HCT116 (cell line): ENCODE results near the gene LTB4R2. TPM values are rescaled to one million over a fixed set of nuclear protein-coding genes. Genes with fewer than 3 reads are reported as not detected.

Source experiments
- ATAC-seq: fragments of 200-7000 bp; cut with Tn5 transposase; 2 replicates; pipeline ENCODE4 v1.9.1; 2020; ENCODE audit warnings: mild to moderate bottlenecking, moderate library complexity
- BruUV-seq: library from RNA; stranded (reverse); fragments of 400-500 nt; replicated peaks from 2 replicates; lab custom pipeline; 2021; lab: Mats Ljungman, UMichigan
- CTCF ChIA-PET: fragments of 300-600 bp; sonication (Branson Sonifier 250); formaldehyde crosslinking; loops from one replicate; lab custom pipeline; 2021; ENCODE audit warnings: antibody characterized with exemption; lab: Charles Lee
- POLR2A ChIA-PET: fragments of 300-600, 350-600 bp; sonication (Branson Sonifier 250); formaldehyde crosslinking; loops from one replicate; lab custom pipeline; 2021; ENCODE audit warnings: antibody characterized with exemption; lab: Charles Lee
- RAD21 ChIA-PET, 2 experiments: fragments of 300-600 bp; sonication (Branson Sonifier 250); formaldehyde crosslinking; loops; one replicate each; lab custom pipeline; 2023; ENCODE audit warnings: low total read pairs in 2 of 2; ENCODE audit not compliant: uncharacterized antibody in 2 of 2, unreplicated experiment in 2 of 2, low non-redundant PET in 1 of 2; lab: Charles Lee
- DNase-seq: peaks from one replicate; pipeline ENCODE4 v3.0.0-alpha.2; 2010; ENCODE audit warnings: low read depth, low spot score
- H2AFZ ChIP-seq: fragments of 200-600 bp; shearing (Covaris generic), sonication (generic); 2 replicates; pipeline ENCODE4 v1.6.1; 2017; ENCODE audit warnings: low read depth, mixed run types, mixed read lengths, antibody characterized with exemption, low read length; ENCODE audit not compliant: poor library complexity, severe bottlenecking
- H3K27ac ChIP-seq: 2 replicates; pipeline ENCODE4 v1.5.1; 2012; ENCODE audit warnings: low read depth, low read length
- H3K27me3 ChIP-seq: fragments of 200-600 bp; sonication (generic); 2 replicates; pipeline ENCODE4 v1.6.1; 2016; ENCODE audit warnings: mixed run types, low read length, mixed read lengths; ENCODE audit not compliant: insufficient read depth
- H3K36me3 ChIP-seq, 2 experiments: fragments of 200-500 bp in 1 of 2; fragments of 200-600 bp in 1 of 2; sonication (Bioruptor generic) in 1 of 2; sonication (generic) in 1 of 2; 2 replicates each; pipeline versions ENCODE4 v1.5.1 to v1.6.1; 2014 to 2016; ENCODE audit warnings: low read length in 2 of 2, inconsistent platforms in 1 of 2, mixed read lengths in 1 of 2, mixed run types in 1 of 2; ENCODE audit not compliant: insufficient read depth in 2 of 2, control insufficient read depth in 1 of 2
- H3K4me1 ChIP-seq, 2 experiments: fragments of 200-600 bp in 1 of 2; sonication (generic) in 1 of 2; 2 replicates each; pipeline versions ENCODE4 v1.5.1 to v1.6.1; 2012 to 2017; ENCODE audit warnings: low read length in 2 of 2, inconsistent platforms in 1 of 2, mild to moderate bottlenecking in 1 of 2, mixed read lengths in 1 of 2, mixed run types in 1 of 2, moderate library complexity in 1 of 2; ENCODE audit not compliant: insufficient read depth in 2 of 2, control insufficient read depth in 1 of 2
- H3K4me2 ChIP-seq: fragments of 200-600 bp; sonication (generic); 2 replicates; pipeline ENCODE4 v1.6.1; 2017; ENCODE audit warnings: mixed run types, low read length, mixed read lengths
- H3K4me3 ChIP-seq, 2 experiments: fragments of 200-600 bp in 1 of 2; sonication (generic) in 1 of 2; replicated peaks in 1 of 2; 2 replicates each; pipeline ENCODE4 v1.5.1; 2011 to 2016; ENCODE audit warnings: low read length in 2 of 2, control low read depth in 1 of 2, low read depth in 1 of 2, mild to moderate bottlenecking in 1 of 2, mixed read lengths in 1 of 2, mixed run types in 1 of 2
- H3K79me2 ChIP-seq: fragments of 200-600 bp; sonication (generic); 2 replicates; pipeline ENCODE4 v1.6.1; 2017; ENCODE audit warnings: mild to moderate bottlenecking, mixed run types, low read length, moderate library complexity, mixed read lengths; ENCODE audit not compliant: insufficient read depth
- H3K9ac ChIP-seq: fragments of 200-600 bp; sonication (generic); 2 replicates; pipeline ENCODE4 v1.6.1; 2016; ENCODE audit warnings: low read length, mixed read lengths
- H3K9me2 ChIP-seq: fragments of 200-600 bp; sonication (generic), shearing (Covaris generic); 2 replicates; pipeline ENCODE4 v1.6.1; 2017; ENCODE audit warnings: mixed run types, mild to moderate bottlenecking, moderate library complexity; ENCODE audit not compliant: insufficient read depth
- H3K9me3 ChIP-seq, 2 experiments: fragments of 200-500 bp in 1 of 2; fragments of 200-600 bp in 1 of 2; sonication (Bioruptor generic) in 1 of 2; sonication (generic) in 1 of 2; 2 replicates each; pipeline ENCODE4 v1.6.1; 2014 to 2017; ENCODE audit warnings: low read length in 2 of 2, mixed read lengths in 2 of 2, inconsistent platforms in 1 of 2, low read depth in 1 of 2, mild to moderate bottlenecking in 1 of 2, mixed run types in 1 of 2, moderate library complexity in 1 of 2; ENCODE audit not compliant: control insufficient read depth in 1 of 2, insufficient read depth in 1 of 2
- H4K20me1 ChIP-seq: fragments of 200-600 bp; sonication (generic), shearing (Covaris generic); 2 replicates; pipeline ENCODE4 v1.6.1; 2017; ENCODE audit warnings: mixed run types, mild to moderate bottlenecking, moderate library complexity; ENCODE audit not compliant: insufficient read depth
- CBX3 ChIP-seq: IDR thresholded peaks from 2 replicates; pipeline ENCODE4 v1.6.1; 2012; ENCODE audit warnings: low read depth
- CEBPB ChIP-seq: IDR thresholded peaks from 2 replicates; pipeline ENCODE4 v1.6.1; 2012; ENCODE audit warnings: low read depth
- EGR1 ChIP-seq: IDR thresholded peaks from 2 replicates; pipeline ENCODE4 v1.6.1; 2012; ENCODE audit warnings: low read depth
- EZH2 ChIP-seq: fragments of 200-600 bp; sonication (generic); IDR thresholded peaks from 2 replicates; pipeline ENCODE4 v1.6.1; 2017; ENCODE audit warnings: antibody characterized with exemption, mixed run types
- EZH2phosphoT487 ChIP-seq: fragments of 200-600 bp; IDR thresholded peaks from 2 replicates; pipeline ENCODE4 v1.6.1; 2018; ENCODE audit warnings: antibody characterized with exemption, borderline replicate concordance
- FOSL1 ChIP-seq: IDR thresholded peaks from 2 replicates; pipeline ENCODE4 v1.6.1; 2012; ENCODE audit warnings: low read depth
- JUND ChIP-seq: IDR thresholded peaks from 2 replicates; pipeline ENCODE4 v1.6.1; 2012
- POLR2A ChIP-seq: IDR thresholded peaks from 2 replicates; pipeline ENCODE4 v1.7.0; 2011; ENCODE audit warnings: borderline replicate concordance; ENCODE audit not compliant: insufficient read depth, insufficient read length; ENCODE audit errors: extremely low read depth
- POLR2AphosphoS5 ChIP-seq: IDR thresholded peaks from 2 replicates; pipeline ENCODE4 v1.6.1; 2011; ENCODE audit warnings: mild to moderate bottlenecking, low read depth, low read length, moderate library complexity
- RAD21 ChIP-seq: IDR thresholded peaks from 2 replicates; pipeline ENCODE4 v1.6.1; 2012; ENCODE audit warnings: low read depth, mild to moderate bottlenecking
- SIN3A ChIP-seq: IDR thresholded peaks from 2 replicates; pipeline ENCODE4 v1.6.1; 2012; ENCODE audit warnings: low read depth
- SP1 ChIP-seq: IDR thresholded peaks from 2 replicates; pipeline ENCODE4 v1.6.1; 2012; ENCODE audit warnings: low read depth
- SRF ChIP-seq: IDR thresholded peaks from 2 replicates; pipeline ENCODE4 v1.6.1; 2012; ENCODE audit warnings: low read depth
- TCF7L2 ChIP-seq: IDR thresholded peaks from 2 replicates; pipeline ENCODE4 v1.7.0; 2011; ENCODE audit warnings: borderline replicate concordance, inconsistent platforms; ENCODE audit not compliant: insufficient read depth, insufficient read length; ENCODE audit errors: extremely low read depth
- ZFX ChIP-seq: fragments of 450-650 bp; IDR thresholded peaks from 2 replicates; pipeline ENCODE4 v1.6.1; 2017
- intact Hi-C: fragments of 100-400 bp; cut with micrococcal nuclease; formaldehyde crosslinking; loops from 2 replicates; pipeline ENCODE4 v1.10.0; 2022
- total RNA-seq: library from RNA; stranded (reverse); gene quantifications from one replicate; pipeline ENCODE4 v1.2.1, GENCODE V29; 2021; ENCODE audit not compliant: unreplicated experiment
- TF ChIP-seq, protein P1 (sequence below): IDR thresholded peaks from 2 replicates; pipeline ENCODE4 v1.6.1; 2012; ENCODE audit warnings: low read depth
- TF ChIP-seq, protein P2 (sequence below): IDR thresholded peaks from 2 replicates; pipeline ENCODE4 v1.6.1; 2012
- TF ChIP-seq, protein P3 (sequence below), 3 experiments: fragments of 200-600 bp in 1 of 3; sonication (generic) in 1 of 3; IDR thresholded peaks in 2 of 3; conservative IDR thresholded peaks in 1 of 3; 2 replicates each; pipeline ENCODE4 v1.5.1; 2012 to 2017; ENCODE audit warnings: low read depth in 2 of 3, low read length in 2 of 3, antibody characterized with exemption in 1 of 3, borderline replicate concordance in 1 of 3, control low read depth in 1 of 3, mild to moderate bottlenecking in 1 of 3, mixed read lengths in 1 of 3, mixed run types in 1 of 3, moderate library complexity in 1 of 3; ENCODE audit not compliant: insufficient read depth in 1 of 3
- TF ChIP-seq, protein P4 (sequence below): IDR thresholded peaks from 2 replicates; pipeline ENCODE4 v1.6.1; 2012
- TF ChIP-seq, protein P5 (sequence below): IDR thresholded peaks from 2 replicates; pipeline ENCODE4 v1.6.1; 2011; ENCODE audit warnings: mild to moderate bottlenecking, low read length, moderate library complexity; ENCODE audit not compliant: insufficient replicate concordance; ENCODE audit errors: extremely low read depth

Gene LTB4R2
- total RNA-seq, 1 experiment from 2014 or later, result 15.4 TPM

DNA sequence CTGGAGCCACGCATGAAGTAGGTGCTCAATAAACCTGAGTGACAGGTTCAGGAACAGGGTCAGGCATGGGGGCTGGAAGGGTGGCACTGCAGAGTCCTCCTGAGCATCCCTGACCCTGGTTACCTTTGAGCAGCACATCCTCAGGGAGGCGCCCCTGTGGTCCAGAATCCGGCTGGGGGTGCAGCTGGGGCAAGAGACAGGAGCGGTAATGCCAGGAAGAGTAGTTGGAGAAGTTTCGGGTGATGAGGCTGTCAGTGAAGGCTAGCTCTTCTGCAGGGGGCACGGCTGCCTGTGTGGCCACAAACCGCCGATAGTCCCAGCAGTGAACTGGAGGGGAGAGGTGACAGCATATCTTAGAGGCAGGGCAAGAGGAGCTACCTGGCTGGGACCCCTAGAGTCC lies 40.6 kb upstream of the LTB4R2 start:
- POLR2A ChIA-PET, result interaction anchor here (2.5 kb wide), 1 partner anchor 167 kb away, joined by 9 read pairs; no protein-coding TSS in a partner anchor
- no peaks in the 10 kb centered on the region for H4K20me1 ChIP-seq
- peaks cover 4% of the 10 kb centered on the region; the same call in 1 of the 2 replicates for H3K79me2 ChIP-seq
- H2AFZ ChIP-seq, result no peak overlapping the region
- intact Hi-C loops, result no loop called here
- H3K36me3 ChIP-seq, result no peaks in the 10 kb centered on the region; a peak in 1 of 4 replicates
- RAD21 ChIA-PET, result no interaction called here
- H3K4me1 ChIP-seq, result peaks cover 9 to 22% of the 10 kb centered on the region in 2 experiments; a peak in 3 of 4 replicates
- TF ChIP-seq, protein P1, sequence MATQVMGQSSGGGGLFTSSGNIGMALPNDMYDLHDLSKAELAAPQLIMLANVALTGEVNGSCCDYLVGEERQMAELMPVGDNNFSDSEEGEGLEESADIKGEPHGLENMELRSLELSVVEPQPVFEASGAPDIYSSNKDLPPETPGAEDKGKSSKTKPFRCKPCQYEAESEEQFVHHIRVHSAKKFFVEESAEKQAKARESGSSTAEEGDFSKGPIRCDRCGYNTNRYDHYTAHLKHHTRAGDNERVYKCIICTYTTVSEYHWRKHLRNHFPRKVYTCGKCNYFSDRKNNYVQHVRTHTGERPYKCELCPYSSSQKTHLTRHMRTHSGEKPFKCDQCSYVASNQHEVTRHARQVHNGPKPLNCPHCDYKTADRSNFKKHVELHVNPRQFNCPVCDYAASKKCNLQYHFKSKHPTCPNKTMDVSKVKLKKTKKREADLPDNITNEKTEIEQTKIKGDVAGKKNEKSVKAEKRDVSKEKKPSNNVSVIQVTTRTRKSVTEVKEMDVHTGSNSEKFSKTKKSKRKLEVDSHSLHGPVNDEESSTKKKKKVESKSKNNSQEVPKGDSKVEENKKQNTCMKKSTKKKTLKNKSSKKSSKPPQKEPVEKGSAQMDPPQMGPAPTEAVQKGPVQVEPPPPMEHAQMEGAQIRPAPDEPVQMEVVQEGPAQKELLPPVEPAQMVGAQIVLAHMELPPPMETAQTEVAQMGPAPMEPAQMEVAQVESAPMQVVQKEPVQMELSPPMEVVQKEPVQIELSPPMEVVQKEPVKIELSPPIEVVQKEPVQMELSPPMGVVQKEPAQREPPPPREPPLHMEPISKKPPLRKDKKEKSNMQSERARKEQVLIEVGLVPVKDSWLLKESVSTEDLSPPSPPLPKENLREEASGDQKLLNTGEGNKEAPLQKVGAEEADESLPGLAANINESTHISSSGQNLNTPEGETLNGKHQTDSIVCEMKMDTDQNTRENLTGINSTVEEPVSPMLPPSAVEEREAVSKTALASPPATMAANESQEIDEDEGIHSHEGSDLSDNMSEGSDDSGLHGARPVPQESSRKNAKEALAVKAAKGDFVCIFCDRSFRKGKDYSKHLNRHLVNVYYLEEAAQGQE, result no peak
- TF ChIP-seq TCF7L2 (no peak), SIN3A (no peak), EZH2phosphoT487 (no peak), JUND (no peak), EGR1 (no peak), ZFX (no peak), POLR2AphosphoS5 (no peak), CBX3 (no peak), FOSL1 (no peak), POLR2A (no peak), CEBPB (no peak), SP1 (no peak), SRF (no peak), EZH2 (no peak), RAD21 (no peak)
- TF ChIP-seq, protein P2, sequence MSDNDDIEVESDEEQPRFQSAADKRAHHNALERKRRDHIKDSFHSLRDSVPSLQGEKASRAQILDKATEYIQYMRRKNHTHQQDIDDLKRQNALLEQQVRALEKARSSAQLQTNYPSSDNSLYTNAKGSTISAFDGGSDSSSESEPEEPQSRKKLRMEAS, result no peak
- TF ChIP-seq, protein P3, sequence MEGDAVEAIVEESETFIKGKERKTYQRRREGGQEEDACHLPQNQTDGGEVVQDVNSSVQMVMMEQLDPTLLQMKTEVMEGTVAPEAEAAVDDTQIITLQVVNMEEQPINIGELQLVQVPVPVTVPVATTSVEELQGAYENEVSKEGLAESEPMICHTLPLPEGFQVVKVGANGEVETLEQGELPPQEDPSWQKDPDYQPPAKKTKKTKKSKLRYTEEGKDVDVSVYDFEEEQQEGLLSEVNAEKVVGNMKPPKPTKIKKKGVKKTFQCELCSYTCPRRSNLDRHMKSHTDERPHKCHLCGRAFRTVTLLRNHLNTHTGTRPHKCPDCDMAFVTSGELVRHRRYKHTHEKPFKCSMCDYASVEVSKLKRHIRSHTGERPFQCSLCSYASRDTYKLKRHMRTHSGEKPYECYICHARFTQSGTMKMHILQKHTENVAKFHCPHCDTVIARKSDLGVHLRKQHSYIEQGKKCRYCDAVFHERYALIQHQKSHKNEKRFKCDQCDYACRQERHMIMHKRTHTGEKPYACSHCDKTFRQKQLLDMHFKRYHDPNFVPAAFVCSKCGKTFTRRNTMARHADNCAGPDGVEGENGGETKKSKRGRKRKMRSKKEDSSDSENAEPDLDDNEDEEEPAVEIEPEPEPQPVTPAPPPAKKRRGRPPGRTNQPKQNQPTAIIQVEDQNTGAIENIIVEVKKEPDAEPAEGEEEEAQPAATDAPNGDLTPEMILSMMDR (IDR thresholded peaks at IDR 0.05 in 2 of 3, conservative IDR thresholded peaks at IDR 0.05 in 1 of 3; ENCODE audit: borderline replicate concordance in 1 of 3, insufficient read depth in 1 of 3, low read depth in 2 of 3, low read length in 2 of 3), result no peak
- TF ChIP-seq, protein P4, sequence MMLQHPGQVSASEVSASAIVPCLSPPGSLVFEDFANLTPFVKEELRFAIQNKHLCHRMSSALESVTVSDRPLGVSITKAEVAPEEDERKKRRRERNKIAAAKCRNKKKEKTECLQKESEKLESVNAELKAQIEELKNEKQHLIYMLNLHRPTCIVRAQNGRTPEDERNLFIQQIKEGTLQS, result no peak
- TF ChIP-seq, protein P5, sequence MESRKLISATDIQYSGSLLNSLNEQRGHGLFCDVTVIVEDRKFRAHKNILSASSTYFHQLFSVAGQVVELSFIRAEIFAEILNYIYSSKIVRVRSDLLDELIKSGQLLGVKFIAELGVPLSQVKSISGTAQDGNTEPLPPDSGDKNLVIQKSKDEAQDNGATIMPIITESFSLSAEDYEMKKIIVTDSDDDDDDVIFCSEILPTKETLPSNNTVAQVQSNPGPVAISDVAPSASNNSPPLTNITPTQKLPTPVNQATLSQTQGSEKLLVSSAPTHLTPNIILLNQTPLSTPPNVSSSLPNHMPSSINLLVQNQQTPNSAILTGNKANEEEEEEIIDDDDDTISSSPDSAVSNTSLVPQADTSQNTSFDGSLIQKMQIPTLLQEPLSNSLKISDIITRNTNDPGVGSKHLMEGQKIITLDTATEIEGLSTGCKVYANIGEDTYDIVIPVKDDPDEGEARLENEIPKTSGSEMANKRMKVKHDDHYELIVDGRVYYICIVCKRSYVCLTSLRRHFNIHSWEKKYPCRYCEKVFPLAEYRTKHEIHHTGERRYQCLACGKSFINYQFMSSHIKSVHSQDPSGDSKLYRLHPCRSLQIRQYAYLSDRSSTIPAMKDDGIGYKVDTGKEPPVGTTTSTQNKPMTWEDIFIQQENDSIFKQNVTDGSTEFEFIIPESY, result no peak
- TF ChIP-seq, all 23 proteins: peak for 0
- no peak overlapping the region for H3K9ac ChIP-seq
- no peak overlapping the region for H3K27ac ChIP-seq
- no TSS peak for BruUV-seq
- no peaks in the 10 kb centered on the region for H3K9me3 ChIP-seq
- ATAC-seq (no peak), DNase-seq (no peak)
- no peak overlapping the region for H3K4me3 ChIP-seq
- CTCF ChIA-PET, result no interaction called here
- no peaks in the 10 kb centered on the region for H3K9me2 ChIP-seq
- no peak overlapping the region for H3K4me2 ChIP-seq
- H3K27me3 ChIP-seq, result no peaks in the 10 kb centered on the region
